Suprapubic skin (tissue), 4 donors: Measurements from ENCODE around the gene AFF2.

ENCODE experiments used
- POLR2A ChIP-seq, 2 donors: fragments of 450-650 bp; IDR thresholded peaks; one replicate each; pipeline ENCODE4 v1.6.1; 2017; ENCODE audit warnings: antibody characterized with exemption in 2 of 2, mild to moderate bottlenecking in 2 of 2, moderate library complexity in 2 of 2
- POLR2AphosphoS5 ChIP-seq, 3 donors: sonication (generic); formaldehyde crosslinking; IDR thresholded peaks; one replicate each; pipeline ENCODE4 v1.6.1; 2017; ENCODE audit warnings: antibody characterized with exemption in 3 of 3
- TF ChIP-seq, protein P1 (sequence below), 2 donors: fragments of 200-600 bp in 1 of 2; fragments of 450-650 bp in 1 of 2; sonication (generic) in 1 of 2; IDR thresholded peaks; one replicate each; pipeline ENCODE4 v1.5.1; 2016 to 2019; ENCODE audit warnings: antibody characterized with exemption in 2 of 2, mild to moderate bottlenecking in 1 of 2, moderate library complexity in 1 of 2

DNA sequence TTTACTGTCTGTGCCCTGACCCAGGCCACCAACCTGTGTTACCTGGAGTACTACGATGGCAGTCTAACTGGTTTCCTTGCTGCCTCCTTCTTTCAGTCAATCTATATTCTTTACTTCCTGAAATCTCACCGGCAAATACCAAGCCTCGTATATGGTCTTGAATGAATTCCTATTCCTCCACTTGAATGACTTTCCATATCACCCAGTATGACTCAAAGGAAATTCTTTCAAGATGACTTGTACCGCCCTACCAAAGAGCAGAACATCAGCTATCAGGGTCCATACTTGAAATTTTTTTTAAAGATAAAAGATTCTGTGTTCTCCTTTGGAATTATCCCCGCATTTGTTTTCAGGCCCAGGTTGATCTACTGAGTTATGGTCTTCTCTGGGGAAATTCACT lies 378.0 kb downstream of the AFF2 start:
- TF ChIP-seq POLR2A (IDR thresholded peaks at IDR 0.05), result no peak
- TF ChIP-seq, protein P1, sequence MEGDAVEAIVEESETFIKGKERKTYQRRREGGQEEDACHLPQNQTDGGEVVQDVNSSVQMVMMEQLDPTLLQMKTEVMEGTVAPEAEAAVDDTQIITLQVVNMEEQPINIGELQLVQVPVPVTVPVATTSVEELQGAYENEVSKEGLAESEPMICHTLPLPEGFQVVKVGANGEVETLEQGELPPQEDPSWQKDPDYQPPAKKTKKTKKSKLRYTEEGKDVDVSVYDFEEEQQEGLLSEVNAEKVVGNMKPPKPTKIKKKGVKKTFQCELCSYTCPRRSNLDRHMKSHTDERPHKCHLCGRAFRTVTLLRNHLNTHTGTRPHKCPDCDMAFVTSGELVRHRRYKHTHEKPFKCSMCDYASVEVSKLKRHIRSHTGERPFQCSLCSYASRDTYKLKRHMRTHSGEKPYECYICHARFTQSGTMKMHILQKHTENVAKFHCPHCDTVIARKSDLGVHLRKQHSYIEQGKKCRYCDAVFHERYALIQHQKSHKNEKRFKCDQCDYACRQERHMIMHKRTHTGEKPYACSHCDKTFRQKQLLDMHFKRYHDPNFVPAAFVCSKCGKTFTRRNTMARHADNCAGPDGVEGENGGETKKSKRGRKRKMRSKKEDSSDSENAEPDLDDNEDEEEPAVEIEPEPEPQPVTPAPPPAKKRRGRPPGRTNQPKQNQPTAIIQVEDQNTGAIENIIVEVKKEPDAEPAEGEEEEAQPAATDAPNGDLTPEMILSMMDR (IDR thresholded peaks at IDR 0.05), result no peak
- TF ChIP-seq POLR2AphosphoS5 (IDR thresholded peaks at IDR 0.05), result no peak
